Measurements from ENCODE around the gene EPB41.
"Not testable (repeated sequence)": the region's sequence is repeated elsewhere in the genome, so short reads cannot be mapped to it uniquely, and the experiment has no call there.

The EPB41 gene

DNA sequence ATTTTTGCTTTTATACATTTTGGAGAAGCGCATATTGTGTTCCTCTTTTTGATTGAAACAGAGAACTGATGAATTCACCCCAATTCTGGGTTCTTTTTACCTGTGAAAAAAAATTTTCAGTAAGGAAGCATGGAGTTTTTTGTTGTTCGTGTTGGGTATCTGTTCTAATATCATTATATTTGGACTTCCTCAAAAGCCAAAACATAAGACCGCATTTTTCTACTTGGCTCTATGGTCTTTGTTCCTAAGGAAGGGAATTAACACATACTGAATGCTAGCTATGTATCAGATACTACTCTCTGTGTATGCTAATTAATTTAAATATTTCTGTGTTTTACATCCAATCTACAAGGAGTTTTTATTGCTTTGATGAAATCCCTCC lies 12.9 kb downstream of the EPB41 start:
- DNase-seq (ENCODE audit: low read depth), result no peak

DNA sequence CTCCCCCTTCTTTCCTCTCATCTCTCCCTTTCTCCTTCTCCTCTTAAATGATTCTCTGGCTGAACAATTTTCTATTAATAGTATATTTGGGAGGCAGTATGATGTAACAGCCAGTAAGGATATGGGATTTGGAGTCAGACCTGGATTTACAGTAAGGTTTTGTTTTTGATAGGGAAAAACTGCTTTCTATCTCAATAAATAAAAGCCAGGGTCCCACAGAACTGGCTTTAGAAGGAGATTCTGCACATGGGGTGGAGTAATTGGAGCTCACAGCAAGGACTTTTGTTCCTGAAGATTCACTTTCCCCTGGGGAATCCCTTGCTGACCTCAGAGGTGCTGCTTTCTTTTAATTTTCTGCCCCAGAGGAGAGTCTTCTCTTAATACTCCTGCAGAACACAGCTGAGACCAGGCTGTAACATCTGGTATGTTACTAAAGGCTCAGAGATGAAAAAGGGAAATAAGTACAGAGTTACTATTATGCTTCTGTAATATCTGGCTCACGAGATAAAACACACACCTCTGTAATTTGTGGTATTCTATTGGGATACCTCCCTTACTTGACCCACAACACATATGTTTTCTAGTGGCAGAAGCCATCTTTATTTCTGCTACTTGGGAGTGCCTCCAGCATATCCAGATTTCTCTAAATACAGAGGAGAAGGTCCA lies 13.4 kb downstream of the EPB41 start:
- DNase-seq (ENCODE audit: low read depth), result no peak

- no peak for DNase-seq (ENCODE audit: low read depth)
Observed at GRCh38 chr1:28928314-28928941, 14.1 kb downstream of the EPB41 start.

GRCh38 chr1:28933277-28933676 lies 18.9 kb downstream of the EPB41 start:
- no peak for DNase-seq (ENCODE audit: low read depth)

DNA sequence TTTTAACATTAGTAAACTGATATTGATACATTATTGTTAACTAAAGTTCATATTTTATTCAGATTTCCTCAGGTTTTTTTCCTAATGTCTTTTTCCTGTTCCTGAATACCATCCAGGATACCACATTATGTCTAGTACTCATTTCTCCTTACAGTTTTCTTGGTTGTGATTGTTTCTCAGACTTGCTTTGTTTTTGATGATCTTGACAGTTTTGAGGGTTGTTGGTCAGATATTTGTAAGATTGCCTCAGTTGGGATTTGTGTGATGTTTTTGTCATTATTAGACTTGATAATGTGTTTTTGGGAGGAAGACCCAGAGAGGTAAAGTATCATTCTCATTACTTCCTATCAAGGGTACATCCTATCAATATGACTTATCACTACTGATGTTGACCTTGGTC lies 19.5 kb downstream of the EPB41 start:
- no peak for DNase-seq (ENCODE audit: low read depth)

DNA sequence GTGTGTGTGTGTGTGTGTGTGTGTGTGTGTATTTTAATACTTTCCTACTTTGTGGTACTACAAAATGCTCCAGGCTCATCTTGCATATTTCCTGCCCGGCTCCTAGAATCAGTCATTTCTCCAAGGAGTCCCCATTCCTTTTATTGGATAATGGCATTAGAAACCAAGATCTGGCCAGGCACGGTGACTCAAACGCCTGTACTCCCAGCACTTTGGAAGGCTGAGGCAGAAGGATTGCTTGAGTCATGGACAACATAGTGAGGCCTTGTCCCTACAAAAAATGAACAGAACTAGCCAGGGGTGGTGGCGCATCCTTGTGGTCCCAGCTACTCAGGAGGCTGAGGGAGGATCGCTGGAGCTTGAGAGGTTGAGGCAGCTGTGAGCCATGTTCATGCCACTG lies 20.3 kb downstream of the EPB41 start:
- no peak for DNase-seq (ENCODE audit: low read depth)

GRCh38 chr1:28935293-28935692 lies 20.9 kb downstream of the EPB41 start:
- no peak for DNase-seq (ENCODE audit: low read depth)

- no peak for DNase-seq (ENCODE audit: low read depth)
Observed at GRCh38 chr1:28936094-28936493, 21.7 kb downstream of the EPB41 start.

- DNase-seq (ENCODE audit: low read depth), result no peak
Observed at GRCh38 chr1:28936528-28936927, 22.2 kb downstream of the EPB41 start.

DNA sequence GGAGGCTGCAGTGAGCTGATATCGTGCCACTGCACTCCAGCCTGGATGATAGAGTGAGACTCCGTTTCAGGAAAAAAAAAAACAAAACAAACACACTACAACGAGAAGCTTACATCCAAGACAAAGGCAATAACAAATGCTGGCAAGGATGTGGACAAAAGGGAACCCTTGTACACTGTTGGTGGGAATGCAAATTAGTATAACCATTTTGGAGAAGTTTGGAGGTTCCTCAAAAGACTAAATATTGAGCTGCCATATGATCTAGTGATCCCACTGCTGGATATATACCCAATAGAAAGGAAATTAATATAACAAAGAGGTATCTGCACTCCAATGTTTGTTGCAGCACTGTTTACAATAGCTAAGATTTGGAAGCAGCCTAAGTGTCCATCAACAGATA lies 29.2 kb downstream of the EPB41 start:
- DNase-seq (ENCODE audit: low read depth), result not testable (repeated sequence)

DNA sequence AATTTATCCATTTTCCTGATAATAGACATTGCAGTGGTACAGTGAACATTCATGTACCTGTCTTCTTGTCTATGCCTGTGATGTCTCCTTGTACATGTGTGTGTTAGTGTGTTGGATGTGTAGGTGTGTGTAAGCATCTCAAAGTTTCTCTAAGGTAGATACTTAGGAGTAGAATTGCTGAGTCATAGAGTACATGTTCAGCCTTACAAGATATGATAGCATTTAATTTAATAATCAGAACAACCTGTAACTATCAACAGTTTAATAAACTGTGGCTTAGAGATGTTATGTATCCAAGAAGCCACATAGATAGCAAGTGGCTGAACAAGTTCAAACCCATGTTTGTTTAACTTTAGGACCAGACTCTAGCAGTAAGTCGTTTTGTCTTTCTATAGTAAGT lies 35.6 kb downstream of the EPB41 start:
- no peak for DNase-seq (ENCODE audit: low read depth)

DNA sequence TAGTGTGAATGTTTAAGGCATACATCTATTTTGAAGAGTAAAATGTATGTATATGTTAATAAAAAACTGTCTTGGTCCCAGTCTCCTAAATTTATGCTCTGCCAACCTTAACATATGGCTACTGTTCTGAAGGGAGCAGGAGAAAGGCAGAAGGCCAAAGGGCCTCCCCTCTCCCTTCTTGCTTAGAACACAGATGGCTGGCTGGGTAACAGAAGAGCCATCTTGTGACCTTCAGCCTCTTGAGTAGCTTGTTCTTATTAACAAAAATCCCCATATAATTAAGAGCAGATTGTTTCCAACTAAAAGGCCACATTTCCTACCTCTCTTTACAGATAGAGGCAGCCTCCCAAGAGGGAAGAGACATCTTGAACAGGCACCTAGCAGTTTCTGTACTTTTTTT lies 36.1 kb downstream of the EPB41 start:
- DNase-seq (ENCODE audit: low read depth), result no peak

DNA sequence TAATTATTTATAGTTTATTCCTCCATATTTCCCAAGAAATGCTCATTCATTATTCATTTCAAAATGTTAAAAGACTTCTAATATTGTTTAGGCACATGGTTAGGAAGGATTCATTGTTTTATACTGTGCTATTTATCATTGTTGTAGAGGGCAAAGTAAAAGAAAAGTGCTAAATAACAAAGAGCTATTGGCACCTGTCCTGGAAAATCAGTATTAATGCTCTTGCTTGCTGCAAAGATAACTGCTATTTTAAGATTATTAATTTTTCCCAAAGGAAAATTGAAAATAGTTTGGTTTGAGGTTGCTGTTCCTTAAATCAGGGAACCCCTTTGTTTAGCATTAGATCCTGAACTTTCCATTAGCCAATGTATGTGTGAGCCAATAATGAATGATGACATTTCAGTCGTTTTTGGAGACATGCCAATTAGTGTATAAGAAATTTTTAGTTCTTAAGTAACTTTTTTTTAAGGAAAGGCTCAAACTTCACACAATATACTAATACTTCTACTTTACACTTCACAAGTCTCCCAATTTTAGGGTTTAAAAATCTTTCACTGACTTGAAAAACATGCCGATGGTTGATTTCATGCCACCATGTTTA lies 39.9 kb downstream of the EPB41 start:
- no peak for DNase-seq (ENCODE audit: low read depth)

DNA sequence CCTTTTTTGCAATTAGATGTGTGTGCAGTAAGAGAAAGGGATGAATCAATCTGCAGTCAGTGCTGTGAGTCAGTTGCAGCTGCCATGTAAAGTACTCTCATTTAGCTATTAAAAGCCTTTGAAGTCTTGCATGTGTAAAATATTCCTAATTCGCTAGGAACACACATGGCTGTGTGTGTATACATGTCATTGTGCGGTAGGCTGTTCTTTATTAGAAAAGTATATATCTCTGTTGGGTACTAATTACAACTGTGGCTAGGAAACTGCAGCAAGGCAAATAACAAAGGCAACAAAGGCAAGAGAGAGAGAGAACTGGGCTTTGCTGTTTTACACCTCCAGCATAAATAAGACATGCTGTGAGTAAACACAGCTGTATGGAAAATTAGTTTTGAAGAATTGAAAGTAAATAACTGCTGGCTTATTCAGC lies 41.7 kb downstream of the EPB41 start:
- DNase-seq (ENCODE audit: low read depth), result peak; percentile 18

- DNase-seq (ENCODE audit: low read depth), result not testable (repeated sequence)
Observed at GRCh38 chr1:28962114-28962831, 47.9 kb downstream of the EPB41 start.

DNA sequence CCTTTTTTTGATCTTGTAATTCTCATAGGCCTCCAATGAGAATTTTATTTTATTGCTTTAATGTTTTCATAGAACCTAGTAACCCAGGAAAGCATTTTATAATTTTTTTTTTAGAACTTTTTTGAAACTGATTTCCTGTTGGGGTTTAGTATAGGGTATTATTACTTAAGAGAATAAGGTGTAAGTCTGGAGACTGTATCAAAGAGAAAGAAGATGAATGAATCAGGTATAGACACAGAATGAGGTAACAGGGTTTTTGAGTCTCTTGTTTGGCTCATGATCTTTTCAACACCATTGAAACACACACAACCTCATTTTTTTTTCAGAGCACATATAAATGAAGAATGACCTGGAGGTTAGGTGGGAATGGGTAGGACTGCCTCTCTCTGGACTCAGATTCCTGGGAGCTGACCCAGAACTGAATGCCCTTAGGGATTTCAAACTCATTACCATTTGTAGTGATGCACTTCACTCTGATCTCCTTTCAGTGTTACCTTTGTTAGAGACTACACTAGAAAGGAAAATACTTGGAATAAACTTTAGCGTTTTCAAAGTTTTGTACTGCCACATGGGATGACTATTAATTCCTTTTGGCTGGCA lies 51.0 kb downstream of the EPB41 start:
- DNase-seq (ENCODE audit: low read depth), result no peak

DNA sequence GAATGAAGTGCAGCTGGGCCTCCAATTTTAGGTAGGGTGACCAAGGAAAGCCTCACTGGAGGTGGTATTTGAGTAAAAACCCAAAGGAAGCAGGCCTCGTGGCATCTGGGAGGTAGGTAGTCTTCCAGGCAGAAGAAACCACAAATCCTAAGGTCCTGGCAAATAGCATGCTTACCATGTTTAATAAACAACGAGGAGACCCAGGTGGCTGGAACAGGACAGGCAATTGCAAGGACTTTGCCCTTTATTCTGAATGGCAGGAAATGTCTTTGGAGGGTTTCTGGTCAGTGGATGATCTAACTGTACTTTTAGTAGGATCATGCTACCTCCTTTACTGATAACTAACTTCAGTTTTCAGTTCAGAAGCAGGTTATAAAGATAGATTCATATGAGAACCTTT lies 52.2 kb downstream of the EPB41 start:
- DNase-seq (ENCODE audit: low read depth), result no peak

DNA sequence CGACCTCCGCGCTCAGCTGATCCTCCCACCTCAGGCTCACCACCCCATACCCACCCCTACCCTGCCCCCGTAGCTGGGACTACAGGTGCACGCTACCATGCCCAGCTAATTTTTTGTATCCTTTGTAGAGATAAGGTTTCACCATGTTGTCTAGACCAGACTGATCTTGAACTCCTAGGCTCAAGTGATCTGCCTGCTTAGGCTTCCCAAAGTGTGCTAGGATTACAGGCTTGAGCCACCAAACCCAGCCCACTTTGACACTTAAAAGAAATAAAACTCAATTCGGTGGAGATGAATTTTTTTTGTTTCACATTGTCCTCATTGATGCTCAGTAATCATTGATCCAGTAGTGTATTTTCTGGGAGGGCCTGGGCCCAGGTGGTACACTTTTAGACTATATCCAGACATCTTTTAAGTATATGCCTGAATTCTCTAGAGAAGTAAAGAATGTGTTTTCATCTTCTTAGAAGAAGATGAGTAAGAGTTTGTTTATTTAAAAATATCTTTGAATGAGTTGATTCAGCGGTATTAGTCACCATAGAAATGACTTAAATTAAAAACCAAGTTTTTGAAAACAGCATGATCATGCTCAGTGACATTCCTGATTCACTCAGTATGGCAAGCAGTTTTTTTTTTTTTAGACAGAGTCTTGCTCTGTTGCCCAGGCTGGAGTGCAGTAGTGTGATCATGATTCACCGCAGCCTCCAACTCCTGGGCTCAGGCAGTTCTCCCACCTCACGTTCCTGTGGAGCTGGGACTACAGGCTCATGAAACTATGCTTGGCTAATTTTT lies 57.8 kb downstream of the EPB41 start:
- DNase-seq (ENCODE audit: low read depth), result peak; percentile 93

- peak; percentile 65 for DNase-seq (ENCODE audit: low read depth)
Observed at GRCh38 chr1:28973596-28974421, 59.4 kb downstream of the EPB41 start.

DNA sequence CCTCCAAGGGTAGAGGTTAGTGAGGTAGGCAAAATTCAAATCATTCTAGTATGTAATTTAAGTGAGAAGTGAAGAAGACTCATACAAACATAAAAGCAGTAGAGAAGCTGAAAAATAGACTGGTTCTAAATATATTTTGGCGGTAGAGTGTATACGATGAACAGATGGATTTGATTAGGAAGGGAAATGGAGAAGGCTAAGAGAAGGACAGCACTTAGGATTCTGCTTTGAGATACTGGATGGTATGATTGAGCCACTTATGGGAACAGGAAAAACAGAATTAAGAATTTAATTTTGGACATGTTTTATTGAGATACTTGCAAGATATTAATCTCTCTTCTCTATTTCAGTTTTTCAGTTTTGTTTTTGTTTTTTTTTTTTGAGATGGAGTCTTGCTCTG lies 60.1 kb downstream of the EPB41 start:
- DNase-seq (ENCODE audit: low read depth), result no peak

GRCh38 chr1:28976248-28976647 lies 61.9 kb downstream of the EPB41 start:
- no peak for DNase-seq (ENCODE audit: low read depth)
